Fibroblast of mammary gland (primary cell): Measurements from ENCODE around the gene IL17RA.

Experiments
- DNase-seq: peaks from one replicate; pipeline ENCODE4 v3.0.0-alpha.2; 2010; ENCODE audit warnings: low read depth
- H3K4me3 ChIP-seq: 2 replicates; pipeline ENCODE4 v1.5.1; 2011; ENCODE audit warnings: low read depth, mild to moderate bottlenecking, low read length, moderate library complexity; ENCODE audit not compliant: control insufficient read depth
- TF ChIP-seq, protein P1 (sequence below): conservative IDR thresholded peaks from 2 replicates; pipeline ENCODE4 v1.5.1; 2011; ENCODE audit warnings: low read depth, low read length, inconsistent platforms; ENCODE audit not compliant: control insufficient read depth, insufficient read depth

Gene IL17RA

DNA sequence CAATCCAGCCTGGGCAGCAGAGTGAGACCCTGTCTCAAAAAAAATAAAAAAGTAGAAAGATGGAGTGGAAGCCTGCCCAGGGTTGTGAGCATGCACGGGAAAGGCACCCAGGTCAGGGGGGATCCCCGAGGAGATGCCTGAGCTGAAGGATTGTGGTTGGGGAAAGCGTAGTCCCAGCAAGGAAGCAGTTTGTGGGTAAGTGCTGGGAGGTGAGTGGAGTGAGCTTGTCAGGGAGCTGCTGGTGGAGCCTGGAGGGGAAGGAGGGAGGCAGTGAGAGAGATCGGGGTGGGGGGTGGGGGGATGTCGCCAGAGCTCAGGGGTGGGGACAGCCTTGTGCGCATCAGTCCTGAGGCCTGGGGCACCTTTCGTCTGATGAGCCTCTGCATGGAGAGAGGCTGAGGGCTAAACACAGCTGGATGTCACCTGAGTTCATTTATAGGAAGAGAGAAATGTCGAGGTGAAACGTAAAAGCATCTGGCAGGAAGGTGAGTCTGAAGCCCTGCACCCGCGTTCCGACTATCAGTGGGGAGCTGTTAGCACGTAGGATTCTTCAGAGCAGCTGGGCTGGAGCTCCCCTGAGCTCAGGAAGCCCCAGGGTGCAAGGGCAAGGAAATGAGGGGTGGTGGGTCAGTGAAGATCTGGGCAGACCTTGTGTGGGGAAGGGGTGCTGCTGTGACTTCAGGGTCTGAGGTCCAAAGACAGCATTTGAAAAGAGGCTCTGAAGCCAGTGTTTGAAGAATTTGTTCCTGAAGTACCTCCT is 26.2 kb downstream of the IL17RA start:
- H3K4me3 ChIP-seq: no peak overlapping the region
- DNase-seq: no peak
- TF ChIP-seq, protein P1, sequence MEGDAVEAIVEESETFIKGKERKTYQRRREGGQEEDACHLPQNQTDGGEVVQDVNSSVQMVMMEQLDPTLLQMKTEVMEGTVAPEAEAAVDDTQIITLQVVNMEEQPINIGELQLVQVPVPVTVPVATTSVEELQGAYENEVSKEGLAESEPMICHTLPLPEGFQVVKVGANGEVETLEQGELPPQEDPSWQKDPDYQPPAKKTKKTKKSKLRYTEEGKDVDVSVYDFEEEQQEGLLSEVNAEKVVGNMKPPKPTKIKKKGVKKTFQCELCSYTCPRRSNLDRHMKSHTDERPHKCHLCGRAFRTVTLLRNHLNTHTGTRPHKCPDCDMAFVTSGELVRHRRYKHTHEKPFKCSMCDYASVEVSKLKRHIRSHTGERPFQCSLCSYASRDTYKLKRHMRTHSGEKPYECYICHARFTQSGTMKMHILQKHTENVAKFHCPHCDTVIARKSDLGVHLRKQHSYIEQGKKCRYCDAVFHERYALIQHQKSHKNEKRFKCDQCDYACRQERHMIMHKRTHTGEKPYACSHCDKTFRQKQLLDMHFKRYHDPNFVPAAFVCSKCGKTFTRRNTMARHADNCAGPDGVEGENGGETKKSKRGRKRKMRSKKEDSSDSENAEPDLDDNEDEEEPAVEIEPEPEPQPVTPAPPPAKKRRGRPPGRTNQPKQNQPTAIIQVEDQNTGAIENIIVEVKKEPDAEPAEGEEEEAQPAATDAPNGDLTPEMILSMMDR: no peak

DNA sequence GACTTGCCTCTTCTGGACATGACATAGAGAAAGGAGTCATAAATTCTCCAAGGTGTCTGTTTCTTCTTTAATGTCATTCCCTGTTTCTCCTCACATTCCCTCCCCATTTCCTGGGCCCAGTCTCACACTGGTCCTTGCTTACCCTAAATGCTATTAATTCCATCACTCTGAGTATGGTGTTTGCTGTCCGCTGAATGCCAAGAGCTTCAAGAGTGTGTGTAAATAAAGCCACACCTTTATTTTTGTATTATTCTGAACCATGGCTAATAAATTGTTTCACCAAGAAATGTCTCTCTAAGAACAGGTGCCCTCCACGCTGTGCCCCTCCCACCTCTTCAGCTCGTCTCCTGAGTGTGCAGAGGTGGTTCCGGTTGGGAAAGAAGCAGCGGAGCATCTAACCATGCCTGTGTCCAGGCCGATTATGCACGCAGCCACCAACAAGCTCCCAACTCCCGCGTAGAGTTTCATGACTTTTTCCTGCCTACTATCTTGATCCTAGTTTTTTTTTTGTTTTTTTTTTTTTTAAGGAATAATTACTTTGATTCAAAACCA is 27.8 kb downstream of the IL17RA start:
- no peak for DNase-seq
- TF ChIP-seq, protein P1: no peak
- H3K4me3 ChIP-seq: no peak overlapping the region

DNA sequence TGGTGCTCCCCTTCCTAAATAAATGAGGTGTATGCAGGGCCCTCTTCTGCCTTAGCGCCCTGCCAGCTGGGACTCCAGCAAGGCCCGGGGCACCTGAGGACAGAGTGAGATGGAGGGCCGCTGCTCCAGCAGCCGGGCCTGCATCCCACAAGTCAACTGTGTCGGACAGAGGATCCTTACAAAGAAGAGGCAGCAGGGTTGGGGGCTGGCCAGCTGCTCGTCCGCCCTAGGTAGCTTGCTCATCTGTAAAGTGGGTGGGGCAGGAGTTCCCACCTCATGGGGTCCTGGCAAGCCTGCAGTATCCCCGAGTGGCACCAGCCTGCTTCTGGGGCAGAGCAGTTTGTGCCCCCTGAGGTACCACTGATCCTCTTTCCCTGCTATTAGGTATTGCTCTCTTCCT is 28.8 kb downstream of the IL17RA start:
- no peak for DNase-seq
- TF ChIP-seq, protein P1: no peak
- no peak overlapping the region for H3K4me3 ChIP-seq

DNA sequence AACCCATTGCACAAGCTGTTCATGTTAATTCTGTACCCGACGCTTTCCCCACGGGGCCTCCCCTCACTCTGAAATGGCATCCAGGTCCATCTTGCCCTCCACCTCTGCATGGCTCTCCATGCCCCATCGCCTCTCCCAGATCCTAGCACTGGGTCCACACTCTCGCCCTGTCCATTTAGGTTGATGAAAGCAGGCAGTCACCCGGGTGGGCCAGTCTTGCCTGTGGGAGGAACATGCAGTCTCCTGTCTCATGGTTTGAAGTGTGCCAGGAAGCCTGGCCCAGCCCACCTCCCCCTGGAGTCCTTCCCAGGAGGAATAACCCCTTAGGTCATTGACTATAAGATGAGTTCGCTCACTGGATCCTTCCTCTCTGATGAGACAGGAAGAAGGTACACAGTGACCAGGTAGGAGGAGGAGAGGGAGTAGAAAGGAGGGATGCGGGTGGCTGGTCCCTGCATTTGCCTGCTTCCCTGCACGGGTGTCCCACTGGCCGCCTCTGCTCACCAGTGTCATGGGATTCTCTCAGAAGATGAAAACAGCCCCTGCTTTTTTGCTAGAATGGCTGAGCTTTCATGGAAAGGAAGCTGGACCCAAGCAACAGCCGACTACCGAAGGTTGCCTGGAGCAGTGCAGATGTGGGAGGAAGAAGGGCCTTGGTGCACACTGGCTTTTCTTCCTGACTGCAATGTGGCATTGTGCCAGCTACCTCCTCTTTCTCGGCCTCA is 29.5 kb downstream of the IL17RA start:
- no peak overlapping the region for H3K4me3 ChIP-seq
- TF ChIP-seq, protein P1: no peak
- DNase-seq: no peak

DNA sequence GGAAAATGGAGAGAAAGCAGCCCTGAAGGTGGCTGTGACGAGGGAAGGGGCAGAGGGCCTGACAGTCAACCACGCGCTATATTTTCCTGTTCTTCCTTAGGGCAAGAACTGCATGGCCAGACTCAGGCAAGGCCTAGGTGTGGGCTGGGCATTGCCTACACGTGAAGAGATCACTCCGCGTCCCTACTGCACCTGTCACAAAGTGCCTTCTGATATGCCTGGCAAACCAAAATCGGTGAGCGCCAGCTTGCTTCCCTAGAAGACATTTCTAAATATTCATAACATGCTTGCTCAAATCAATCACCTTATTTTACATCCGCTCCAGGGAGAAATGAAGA is 30.1 kb downstream of the IL17RA start:
- TF ChIP-seq, protein P1: no peak
- H3K4me3 ChIP-seq: no peak overlapping the region
- DNase-seq: no peak

DNA sequence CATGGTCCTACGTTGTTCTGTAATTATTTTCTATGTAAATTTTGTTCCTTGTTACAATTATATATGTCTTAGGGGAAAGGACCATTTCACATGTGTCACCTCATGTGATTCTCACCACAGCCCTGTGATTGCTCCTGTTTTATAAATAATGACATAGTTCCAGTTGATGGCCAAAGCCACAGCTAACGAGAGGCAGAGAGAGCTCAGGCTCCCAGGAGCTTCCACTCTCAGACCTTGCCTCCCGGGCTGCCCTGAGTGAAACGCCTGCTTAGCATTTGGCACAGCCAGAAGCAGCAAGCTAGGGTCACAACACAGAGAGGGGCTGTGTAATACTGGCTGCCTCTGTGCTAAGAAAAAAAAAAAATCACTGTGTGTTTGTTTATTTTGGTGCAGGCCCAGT is 30.4 kb downstream of the IL17RA start:
- H3K4me3 ChIP-seq: no peak overlapping the region
- TF ChIP-seq, protein P1: no peak
- no peak for DNase-seq
